Measurements from ENCODE around the gene SYNDIG1L. TPM values are rescaled to one million over a fixed set of nuclear protein-coding genes. Genes with fewer than 3 reads are reported as not detected.

SYNDIG1L gene
- total and polyA plus RNA-seq, 2 of the 8 experiments (the other 6 are each of a cell fraction or from before 2014, with no cell fraction given), result 3.0 to 3.2 TPM

DNA sequence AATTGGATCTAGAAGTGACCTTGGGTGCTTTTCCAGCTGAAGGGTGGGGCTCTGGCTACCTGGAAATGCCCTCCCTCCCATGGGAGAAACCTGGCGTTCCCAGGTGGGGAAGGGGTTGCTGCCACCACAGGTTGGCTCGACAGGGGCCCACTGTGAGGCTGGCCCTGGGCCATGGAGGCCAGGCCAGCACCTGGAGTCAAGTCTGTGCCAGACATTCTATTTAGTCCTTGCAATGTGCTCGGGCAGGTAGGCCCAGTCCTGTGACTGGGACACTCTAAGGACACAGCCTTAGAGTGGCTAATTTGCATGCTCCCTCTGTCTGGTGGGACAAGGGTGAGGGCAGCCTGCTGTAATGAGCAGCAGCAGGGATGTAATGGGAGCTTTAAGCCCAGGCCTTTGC lies 65.8 kb downstream of the SYNDIG1L start:
- Histone ChIP-seq H2BK12ac (ENCODE audit: low read depth, low read length) (no peak overlapping the region), H3K23me2 (ENCODE audit: low read depth, low read length) (no peaks in the 10 kb centered on the region), H3K4me1 (replicated peaks in 1 of 4; ENCODE audit: control insufficient read depth in 3 of 4, insufficient read depth in 4 of 4, low read length in 3 of 4) (peaks cover 12 to 34% (median 16%) of the 10 kb centered on the region in 4 experiments), H3K23ac (ENCODE audit: insufficient read length) (no peak overlapping the region), H4K20me1 (replicated peaks in 1 of 2; ENCODE audit: control insufficient read depth in 1 of 2, insufficient read depth in 2 of 2, low read length in 2 of 2) (peaks cover 39 to 47% of the 10 kb centered on the region in 2 experiments), H3K4me3 (ENCODE audit: extremely low read depth in 1 of 4, insufficient read depth in 2 of 4, low read depth in 3 of 4, low read length in 4 of 4) (no peak overlapping the region), H3K18ac (ENCODE audit: extremely low read depth, low read length) (0 out of 2 replicates have a peak overlapping the region, but pooled peaks have one; percentile 38), H4K91ac (replicated peaks; ENCODE audit: insufficient read length, low read length) (no peak overlapping the region), H3K36me3 (ENCODE audit: control insufficient read depth in 2 of 4, insufficient read depth in 4 of 4, low read length in 3 of 4) (peaks cover 25 to 54% (median 31%) of the 10 kb centered on the region in 4 experiments), H4K8ac (ENCODE audit: extremely low read depth, insufficient read depth, low read length) (no peak overlapping the region), H3K9ac (replicated peaks in 1 of 4; ENCODE audit: extremely low read depth in 1 of 4, low read depth in 3 of 4, low read length in 3 of 4) (no peak overlapping the region), H2BK5ac (ENCODE audit: low read depth, low read length) (no peak overlapping the region), H2AK5ac (ENCODE audit: low read depth, low read length) (no peak overlapping the region), H3K79me2 (ENCODE audit: control insufficient read depth in 1 of 2, insufficient read depth in 2 of 2, low read length in 2 of 2) (peaks cover 19 to 70% of the 10 kb centered on the region in 2 experiments), H3K56ac (replicated peaks; ENCODE audit: insufficient read length, low read depth, low read length) (no peak overlapping the region), H3K14ac (ENCODE audit: insufficient read length) (no peak overlapping the region), H3K27ac (ENCODE audit: low read depth, low read length) (no peak overlapping the region), H2AFZ (ENCODE audit: low read length) (no peak overlapping the region), H2BK20ac (ENCODE audit: low read length) (no peak overlapping the region), H3K4me2 (ENCODE audit: insufficient read depth in 1 of 2, low read depth in 2 of 2, low read length in 2 of 2) (no peak overlapping the region), H3K27me3 (replicated peaks in 1 of 4; ENCODE audit: control insufficient read depth in 3 of 4, extremely low read depth in 1 of 4, insufficient read depth in 3 of 4, low read length in 3 of 4) (no peaks in the 10 kb centered on the region), H3K79me1 (ENCODE audit: low read depth, low read length) (peaks cover 18% of the 10 kb centered on the region), H3K4ac (replicated peaks; ENCODE audit: insufficient read length, low read depth, low read length) (no peak overlapping the region), H2BK15ac (ENCODE audit: low read length) (no peak overlapping the region), H3K9me3 (ENCODE audit: insufficient read depth in 2 of 2, low read depth in 1 of 2, low read length in 1 of 2) (no peaks in the 10 kb centered on the region), H4K5ac (ENCODE audit: insufficient read length, low read depth, low read length) (no peak overlapping the region), H2BK120ac (replicated peaks; ENCODE audit: low read depth, low read length) (no peak overlapping the region)
- POLR2A ChIA-PET (ENCODE audit: partially characterized antibody), result interaction anchor here (1.4 to 8.9 kb wide), 6 partner anchors 9 to 131 kb away, joined by 3 to 200 read pairs (median 6); partner anchors contain the start of genes SYNDIG1L and VRTN
- DNase-seq (ENCODE audit: low read depth in 1 of 2, low spot score in 2 of 2) (no peak), FAIRE-seq (no peak)
- CTCF ChIA-PET (ENCODE audit: partially characterized antibody), result interaction anchor here (1.0 to 5.9 kb wide), 13 partner anchors 9 to 123 kb away, joined by 3 to 60 read pairs (median 4); partner anchors contain the start of gene VRTN
- WGBS, 2 experiments (ENCODE audit: extremely low coverage in 1 of 2, insufficient coverage in 1 of 2, insufficient read length in 1 of 2, insufficient replicate concordance in 2 of 2, low coverage in 1 of 2, low lambda C conversion rate in 2 of 2, missing lambda C conversion rate in 1 of 2), result 100% methylated on average over 3 of the region's 3 CpGs; no CpG with 5 or more reads in 1 of the 2 experiments
- TF ChIP-seq POLR2A (IDR thresholded peaks at IDR 0.05; ENCODE audit: control extremely low read depth in 1 of 2, low read depth in 2 of 2, low read length in 2 of 2) (peak; percentile 3 to 70), YY1 (IDR thresholded peaks at IDR 0.05; ENCODE audit: low read depth, low read length) (no peak), POLR2AphosphoS5 (IDR thresholded peaks at IDR 0.05; ENCODE audit: low read depth, low read length) (peak; percentile 72; the same call in 1 of the 2 replicates)

All from H1 (cell line).